ENCODE data around the gene PLIN4.

PLIN4 gene

GRCh38 chr19:4464815-4465581 is 53.3 kb downstream of the PLIN4 start:
- H3K4me3 ChIP-seq (ENCODE audit: low read depth, low read length), result no peak overlapping the region
- TF ChIP-seq CTCF (IDR thresholded peaks at IDR 0.05; ENCODE audit: control insufficient read depth, extremely low read depth, insufficient read depth), result no peak
- no peak for DNase-seq (ENCODE audit: low read depth)

- no peak for TF ChIP-seq CTCF (IDR thresholded peaks at IDR 0.05; ENCODE audit: control insufficient read depth, extremely low read depth, insufficient read depth)
- DNase-seq (ENCODE audit: low read depth), result peak; percentile 96
- peak within 1 kb of the TSS; percentile 84 for H3K4me3 ChIP-seq (ENCODE audit: low read depth, low read length)
Observed at GRCh38 chr19:4457654-4458395, 60.5 kb downstream of the PLIN4 start, which contains the start of gene UBXN6. TSS of gene UBXN6 (minus strand) at chr19:4457794. CDS start at chr19:4457697, 97 bp downstream.

DNA sequence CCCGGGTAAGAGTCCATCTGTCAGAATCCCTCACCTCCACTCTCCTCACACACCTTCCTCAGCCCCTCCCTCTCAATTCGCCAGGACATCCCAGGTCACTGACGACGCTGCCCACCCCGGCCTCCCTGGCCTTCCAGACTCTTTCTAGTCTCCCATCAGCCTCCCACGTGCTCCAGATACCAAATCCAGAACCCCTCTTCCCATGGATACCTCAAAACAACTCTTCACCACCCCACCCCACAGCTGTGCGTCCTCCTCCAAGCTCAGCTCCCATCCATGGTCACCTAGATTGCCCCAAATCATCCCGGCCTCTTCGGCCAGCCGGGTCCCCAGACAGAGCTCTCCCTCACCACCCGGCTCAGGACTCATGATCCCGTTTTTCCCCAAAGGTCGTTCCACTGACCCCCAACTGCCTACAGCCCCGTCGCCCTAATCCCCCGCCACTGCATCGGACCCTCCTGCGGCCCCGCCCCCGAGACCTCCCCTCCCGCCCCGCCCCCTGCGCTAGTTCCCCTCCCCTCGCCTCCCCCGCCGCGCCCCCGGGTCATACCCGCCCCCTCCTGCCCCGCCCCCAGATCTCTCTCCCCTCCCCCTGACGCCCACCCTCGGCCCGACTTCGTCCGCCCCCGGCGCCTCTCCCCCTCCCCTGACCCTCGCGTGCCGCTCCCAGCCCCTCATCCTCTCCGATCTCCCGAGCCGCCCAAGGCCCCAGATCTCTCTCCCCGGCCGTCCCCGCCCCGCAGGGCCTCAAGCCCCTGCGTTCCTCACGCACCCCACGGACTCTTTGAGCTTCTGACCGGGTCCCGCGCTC is 61.2 kb downstream of the PLIN4 start:
- TF ChIP-seq CTCF (IDR thresholded peaks at IDR 0.05; ENCODE audit: control insufficient read depth, extremely low read depth, insufficient read depth), result no peak
- DNase-seq (ENCODE audit: low read depth), result no peak
- H3K4me3 ChIP-seq (ENCODE audit: low read depth, low read length), result peak overlapping the region; percentile 84

- DNase-seq (ENCODE audit: low read depth), result no peak
- H3K4me3 ChIP-seq (ENCODE audit: low read depth, low read length), result peak overlapping the region; percentile 84
- no peak for TF ChIP-seq CTCF (IDR thresholded peaks at IDR 0.05; ENCODE audit: control insufficient read depth, extremely low read depth, insufficient read depth)
Observed at GRCh38 chr19:4456476-4456842, 61.8 kb downstream of the PLIN4 start.

DNA sequence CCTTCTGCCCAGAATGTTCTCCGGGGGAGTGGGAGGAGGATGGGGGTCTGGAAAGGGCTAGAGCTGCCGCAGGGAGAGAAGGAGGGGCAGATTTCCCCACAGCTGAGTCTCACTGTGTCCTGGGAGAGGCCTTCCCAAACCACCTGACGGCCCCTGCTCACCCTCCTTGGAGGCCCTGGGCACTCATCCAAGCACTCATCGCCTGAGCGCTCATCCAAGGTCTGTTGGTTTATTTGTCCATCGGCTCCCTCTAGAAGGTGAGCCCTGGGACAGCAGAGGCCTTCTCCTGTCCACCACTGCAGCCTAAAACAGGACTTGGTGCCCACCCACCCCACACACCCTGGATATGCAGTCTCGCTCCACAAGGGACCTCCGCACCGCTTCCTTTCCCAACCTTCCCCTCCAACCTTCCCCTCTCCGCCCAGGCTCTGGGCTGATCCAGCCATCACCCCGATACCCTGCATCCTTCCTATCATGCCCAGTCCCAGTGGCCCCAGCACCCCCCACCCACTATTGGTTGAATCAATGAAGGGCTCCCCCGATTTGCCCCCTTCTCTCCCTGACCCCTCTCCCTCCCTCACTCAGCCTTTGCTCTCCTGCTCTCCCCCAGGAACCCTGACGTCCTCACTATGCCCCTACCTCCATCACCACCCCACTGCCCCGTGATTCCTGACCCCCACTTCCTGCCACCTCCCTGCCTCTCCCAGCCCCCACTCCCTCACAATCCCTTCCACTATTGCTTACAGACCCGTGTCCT is 62.4 kb downstream of the PLIN4 start:
- TF ChIP-seq CTCF (IDR thresholded peaks at IDR 0.05; ENCODE audit: control insufficient read depth, extremely low read depth, insufficient read depth), result no peak; the same call in 1 of the 2 replicates
- H3K4me3 ChIP-seq (ENCODE audit: low read depth, low read length), result peak overlapping the region; percentile 84
- DNase-seq (ENCODE audit: low read depth), result peak; percentile 52

Measured in LNCaP clone FGC (cell line).